Measurements from ENCODE around the gene CES1.
"Not testable (repeated sequence)": the region's sequence is repeated elsewhere in the genome, so short reads cannot be mapped to it uniquely, and the experiment has no call there.

DNA sequence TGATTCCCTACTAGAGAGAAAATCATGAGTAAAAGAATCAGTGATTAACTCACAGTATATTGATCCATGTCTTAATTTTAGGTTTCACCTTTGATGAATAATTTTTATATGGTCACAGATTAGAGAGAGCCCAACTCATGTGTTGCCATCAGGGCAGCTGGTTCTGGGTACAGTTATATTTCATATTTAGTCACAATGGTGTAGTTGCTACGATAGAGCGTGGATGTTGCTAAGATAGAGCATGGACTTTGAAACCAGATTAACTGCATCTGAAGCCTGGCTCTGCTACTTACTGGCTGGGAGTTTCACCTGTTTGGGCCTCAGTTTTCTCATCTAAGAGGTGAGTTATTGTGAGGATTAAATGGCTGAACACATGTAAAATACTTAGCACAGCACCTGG, 18.7 kb downstream of the CES1 start:
- TF ChIP-seq, protein P1, sequence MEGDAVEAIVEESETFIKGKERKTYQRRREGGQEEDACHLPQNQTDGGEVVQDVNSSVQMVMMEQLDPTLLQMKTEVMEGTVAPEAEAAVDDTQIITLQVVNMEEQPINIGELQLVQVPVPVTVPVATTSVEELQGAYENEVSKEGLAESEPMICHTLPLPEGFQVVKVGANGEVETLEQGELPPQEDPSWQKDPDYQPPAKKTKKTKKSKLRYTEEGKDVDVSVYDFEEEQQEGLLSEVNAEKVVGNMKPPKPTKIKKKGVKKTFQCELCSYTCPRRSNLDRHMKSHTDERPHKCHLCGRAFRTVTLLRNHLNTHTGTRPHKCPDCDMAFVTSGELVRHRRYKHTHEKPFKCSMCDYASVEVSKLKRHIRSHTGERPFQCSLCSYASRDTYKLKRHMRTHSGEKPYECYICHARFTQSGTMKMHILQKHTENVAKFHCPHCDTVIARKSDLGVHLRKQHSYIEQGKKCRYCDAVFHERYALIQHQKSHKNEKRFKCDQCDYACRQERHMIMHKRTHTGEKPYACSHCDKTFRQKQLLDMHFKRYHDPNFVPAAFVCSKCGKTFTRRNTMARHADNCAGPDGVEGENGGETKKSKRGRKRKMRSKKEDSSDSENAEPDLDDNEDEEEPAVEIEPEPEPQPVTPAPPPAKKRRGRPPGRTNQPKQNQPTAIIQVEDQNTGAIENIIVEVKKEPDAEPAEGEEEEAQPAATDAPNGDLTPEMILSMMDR (IDR thresholded peaks at IDR 0.05) = not testable (repeated sequence)
- TF ChIP-seq POLR2AphosphoS5 (IDR thresholded peaks at IDR 0.05) = not testable (repeated sequence)
